Mammary epithelial cell (primary cell): ENCODE results near the gene SC5D.

Experiments used
- EZH2 ChIP-seq: IDR thresholded peaks from 2 replicates; pipeline ENCODE4 v1.6.1; 2012; ENCODE audit warnings: low read length, inconsistent platforms, borderline replicate concordance
- TF ChIP-seq, protein P1 (sequence below), 2 donors: IDR thresholded peaks in 1 of 2; conservative IDR thresholded peaks in 1 of 2; 2 replicates each; pipeline ENCODE4 v1.5.1; 2011 to 2012; ENCODE audit warnings: inconsistent platforms in 2 of 2, low read length in 2 of 2, mild to moderate bottlenecking in 2 of 2, control low read depth in 1 of 2, low read depth in 1 of 2; ENCODE audit not compliant: insufficient read depth in 1 of 2; ENCODE audit errors: extremely low read depth in 1 of 2

DNA sequence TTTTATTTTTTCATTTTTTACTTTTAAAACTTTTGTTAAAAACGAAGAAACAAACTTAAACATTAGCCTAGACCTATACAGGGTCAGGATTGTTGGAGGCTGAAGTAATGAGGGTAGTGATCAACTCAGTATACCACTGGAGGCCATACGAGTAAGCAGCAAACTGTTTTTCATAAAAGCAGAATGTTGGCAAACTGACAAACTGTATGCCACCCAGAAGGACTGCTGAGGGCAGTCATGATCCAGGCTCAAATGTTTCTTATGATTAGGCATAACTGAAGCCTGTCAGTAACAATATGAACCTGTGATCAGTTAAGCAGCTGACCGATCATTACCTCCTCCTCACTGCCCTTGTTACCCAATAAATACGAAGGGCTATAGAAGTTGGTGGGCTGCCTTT is 10.2 kb upstream of the SC5D start:
- TF ChIP-seq, protein P1, sequence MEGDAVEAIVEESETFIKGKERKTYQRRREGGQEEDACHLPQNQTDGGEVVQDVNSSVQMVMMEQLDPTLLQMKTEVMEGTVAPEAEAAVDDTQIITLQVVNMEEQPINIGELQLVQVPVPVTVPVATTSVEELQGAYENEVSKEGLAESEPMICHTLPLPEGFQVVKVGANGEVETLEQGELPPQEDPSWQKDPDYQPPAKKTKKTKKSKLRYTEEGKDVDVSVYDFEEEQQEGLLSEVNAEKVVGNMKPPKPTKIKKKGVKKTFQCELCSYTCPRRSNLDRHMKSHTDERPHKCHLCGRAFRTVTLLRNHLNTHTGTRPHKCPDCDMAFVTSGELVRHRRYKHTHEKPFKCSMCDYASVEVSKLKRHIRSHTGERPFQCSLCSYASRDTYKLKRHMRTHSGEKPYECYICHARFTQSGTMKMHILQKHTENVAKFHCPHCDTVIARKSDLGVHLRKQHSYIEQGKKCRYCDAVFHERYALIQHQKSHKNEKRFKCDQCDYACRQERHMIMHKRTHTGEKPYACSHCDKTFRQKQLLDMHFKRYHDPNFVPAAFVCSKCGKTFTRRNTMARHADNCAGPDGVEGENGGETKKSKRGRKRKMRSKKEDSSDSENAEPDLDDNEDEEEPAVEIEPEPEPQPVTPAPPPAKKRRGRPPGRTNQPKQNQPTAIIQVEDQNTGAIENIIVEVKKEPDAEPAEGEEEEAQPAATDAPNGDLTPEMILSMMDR (conservative IDR thresholded peaks at IDR 0.05 in 1 of 2, IDR thresholded peaks at IDR 0.05 in 1 of 2; ENCODE audit: extremely low read depth in 1 of 2, insufficient read depth in 1 of 2, low read depth in 1 of 2, low read length in 2 of 2) = no peak
- no peak for TF ChIP-seq EZH2
